ENCODE data around the gene BUD23. TPM values are rescaled to one million over a fixed set of nuclear protein-coding genes. Genes with fewer than 3 reads are reported as not detected.
A peak's percentile ranks its signal among the peaks of the same experiment; 100 is the strongest.
"Not testable (repeated sequence)": the region's sequence is repeated elsewhere in the genome, so short reads cannot be mapped to it uniquely, and the experiment has no call there.

The BUD23 gene
- total RNA-seq, 1 experiment from 2014 or later, result 204 TPM

DNA sequence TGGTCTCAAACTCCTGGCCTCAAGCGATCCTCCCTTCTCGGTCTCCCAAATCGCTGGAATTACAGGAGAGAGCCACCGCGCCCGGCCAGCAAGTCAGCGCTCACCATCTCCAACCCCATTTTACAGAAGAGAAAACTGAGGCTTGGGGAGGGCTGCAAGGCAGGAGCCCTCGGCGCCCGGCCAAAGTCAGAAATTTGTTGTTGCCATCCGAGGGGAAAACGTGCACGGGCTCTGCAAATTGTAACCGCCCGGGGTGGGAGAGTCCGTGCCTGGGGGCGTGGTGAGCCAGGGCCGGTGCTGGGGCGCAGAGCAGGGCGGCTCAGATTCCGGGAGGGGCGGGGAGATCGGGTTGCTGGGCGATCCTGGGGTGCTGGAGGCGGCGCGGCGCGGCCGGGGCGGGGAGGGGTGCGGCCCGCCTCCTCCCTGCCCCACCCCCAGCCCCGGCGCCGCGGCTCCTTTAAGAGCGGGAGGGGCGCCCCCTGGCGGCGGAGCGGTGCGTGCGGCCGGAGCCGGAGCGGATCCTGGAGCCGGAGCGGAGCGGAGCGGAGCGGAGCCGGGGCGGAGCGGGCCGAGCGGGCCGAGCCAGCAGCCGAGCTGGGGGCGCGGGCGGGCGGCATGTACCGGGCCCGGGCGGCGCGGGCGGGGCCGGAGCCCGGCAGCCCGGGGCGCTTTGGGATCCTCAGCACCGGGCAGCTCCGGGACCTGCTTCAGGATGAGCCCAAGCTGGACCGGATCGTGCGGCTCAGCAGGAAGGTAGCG is 15.9 kb upstream of the BUD23 start, which contains the start of gene VPS37D:
VPS37D (plus strand) TSS at position 488 of the 759 bp plus-strand sequence; CDS start at position 616, 128 bp downstream.
- DNase-seq (ENCODE audit: low spot score), result peak; percentile 86
- in situ Hi-C loops (cut with HindIII; ENCODE audit: low sequenced_read_pairs), result no loop called here

DNA sequence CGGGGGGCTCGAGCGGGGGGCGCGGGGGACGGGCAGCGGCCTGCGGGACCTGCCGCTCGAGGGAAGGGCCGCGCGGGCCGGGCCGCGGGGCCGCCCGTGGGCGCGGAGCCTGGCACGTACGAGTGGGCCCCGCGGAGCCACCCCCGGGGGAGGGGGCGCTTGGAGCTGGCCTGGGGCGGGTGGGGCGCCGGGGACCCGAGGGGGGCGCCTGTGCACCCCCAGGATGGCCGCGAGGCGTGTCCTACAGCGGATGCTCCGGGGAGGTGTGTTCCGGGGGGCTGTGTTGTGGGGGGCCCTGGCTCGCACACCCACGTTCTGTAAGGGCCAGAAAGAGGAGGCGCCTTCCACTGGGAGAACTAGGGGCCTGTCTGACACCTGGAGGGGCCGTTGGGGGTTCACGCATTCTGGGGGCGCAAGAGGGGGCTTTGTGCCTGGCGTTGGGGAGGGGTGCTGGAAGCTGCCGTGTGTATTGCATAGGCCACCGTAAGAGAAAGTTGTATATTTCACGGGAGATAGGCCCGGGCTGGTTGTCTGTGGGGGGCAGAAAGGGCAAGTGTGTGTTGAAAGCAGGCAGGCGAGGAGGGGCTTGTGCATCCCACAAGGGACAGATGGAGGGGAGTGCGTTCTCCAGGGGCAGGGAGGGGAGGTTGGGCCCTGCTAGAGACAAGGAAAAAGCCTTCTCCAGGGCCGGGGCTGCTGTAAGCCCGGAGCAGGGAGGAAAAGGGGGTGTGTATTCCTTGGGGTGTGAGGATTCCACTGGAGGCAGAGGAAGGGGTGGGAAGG is 15.1 kb upstream of the BUD23 start:
- in situ Hi-C loops (cut with HindIII; ENCODE audit: low sequenced_read_pairs), result no loop called here
- peak; percentile 32 for DNase-seq (ENCODE audit: low spot score)

DNA sequence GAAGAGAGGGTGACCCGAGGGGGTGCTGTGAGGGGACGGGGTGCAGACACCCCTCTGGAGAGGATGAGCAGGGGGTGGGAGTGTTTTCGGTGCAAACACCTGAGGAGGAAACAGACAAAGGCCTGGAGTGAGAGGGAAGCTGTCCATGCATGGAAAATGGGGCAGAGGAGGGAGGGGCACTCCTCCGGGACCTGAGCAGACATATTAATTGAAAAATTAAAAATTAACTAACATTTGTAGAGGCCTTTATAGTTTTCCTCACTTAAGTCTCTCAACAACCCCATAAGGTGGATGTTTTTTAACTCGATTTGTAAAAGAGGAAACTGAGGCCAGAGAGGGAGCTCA is 14.5 kb upstream of the BUD23 start:
- in situ Hi-C loops (cut with HindIII; ENCODE audit: low sequenced_read_pairs), result no loop called here
- no peak for DNase-seq (ENCODE audit: low spot score)

DNA sequence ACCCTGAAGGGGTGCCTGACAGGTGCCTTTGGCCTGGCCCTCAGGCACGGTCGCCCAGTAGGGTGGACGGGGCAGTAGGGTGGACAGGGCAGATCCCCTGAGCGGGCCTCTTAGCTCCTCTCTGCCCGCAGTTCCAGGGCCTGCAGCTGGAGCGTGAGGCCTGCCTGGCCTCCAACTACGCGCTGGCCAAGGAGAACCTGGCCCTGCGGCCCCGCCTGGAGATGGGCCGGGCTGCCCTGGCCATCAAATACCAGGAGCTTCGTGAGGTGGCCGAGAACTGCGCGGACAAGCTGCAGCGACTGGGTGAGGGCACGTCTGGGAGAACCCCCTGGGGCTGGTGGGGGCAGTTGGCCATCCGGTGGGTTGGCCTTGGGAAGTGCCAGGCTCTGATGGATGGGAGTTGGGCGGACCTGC is 14.1 kb upstream of the BUD23 start:
- DNase-seq (ENCODE audit: low spot score), result no peak
- in situ Hi-C loops (cut with HindIII; ENCODE audit: low sequenced_read_pairs), result no loop called here

DNA sequence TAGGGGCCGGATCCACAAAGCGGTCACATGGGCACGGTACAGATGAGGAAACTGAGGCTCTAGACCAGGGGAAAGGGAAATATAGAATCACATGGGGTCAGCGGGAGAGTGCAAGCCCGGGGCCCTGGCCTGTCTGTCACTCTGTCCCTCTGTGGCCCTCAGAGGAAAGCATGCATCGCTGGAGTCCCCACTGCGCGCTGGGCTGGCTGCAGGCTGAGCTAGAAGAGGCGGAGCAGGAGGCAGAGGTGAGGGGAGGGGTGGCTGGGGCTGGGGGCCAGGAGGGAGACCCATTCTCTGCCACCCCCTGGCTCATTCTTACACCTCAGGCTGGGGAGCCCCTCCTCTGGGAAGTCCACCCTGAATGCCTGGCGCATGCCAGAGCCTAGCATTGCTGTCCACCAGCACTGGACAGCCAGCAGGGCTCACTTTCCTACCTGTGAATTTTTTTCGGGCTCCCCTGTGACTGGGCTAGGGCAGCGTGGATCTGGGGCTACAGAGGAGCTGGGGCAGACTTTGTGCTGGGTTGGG is 13.5 kb upstream of the BUD23 start:
- no peak for DNase-seq (ENCODE audit: low spot score)
- in situ Hi-C loops (cut with HindIII; ENCODE audit: low sequenced_read_pairs), result no loop called here

DNA sequence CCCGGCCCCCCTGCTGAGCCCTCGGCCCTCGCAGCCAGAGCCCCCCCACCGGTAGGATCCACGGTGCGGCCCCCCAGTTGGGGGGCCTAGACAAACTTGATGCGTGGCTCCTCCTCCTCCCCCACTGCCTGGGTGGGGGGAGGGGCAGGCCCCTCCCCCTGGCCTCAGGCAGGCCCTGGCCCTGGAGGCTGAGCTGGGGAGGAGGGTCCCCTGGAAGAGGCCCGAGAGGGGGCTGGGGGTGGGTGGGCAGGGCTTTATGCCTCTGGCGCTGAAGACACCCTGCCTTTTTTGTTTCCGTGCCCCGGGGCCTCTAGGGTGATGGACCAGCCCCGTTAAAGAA is 12.1 kb upstream of the BUD23 start:
- in situ Hi-C loops (cut with HindIII; ENCODE audit: low sequenced_read_pairs), result no loop called here
- DNase-seq (ENCODE audit: low spot score), result no peak

DNA sequence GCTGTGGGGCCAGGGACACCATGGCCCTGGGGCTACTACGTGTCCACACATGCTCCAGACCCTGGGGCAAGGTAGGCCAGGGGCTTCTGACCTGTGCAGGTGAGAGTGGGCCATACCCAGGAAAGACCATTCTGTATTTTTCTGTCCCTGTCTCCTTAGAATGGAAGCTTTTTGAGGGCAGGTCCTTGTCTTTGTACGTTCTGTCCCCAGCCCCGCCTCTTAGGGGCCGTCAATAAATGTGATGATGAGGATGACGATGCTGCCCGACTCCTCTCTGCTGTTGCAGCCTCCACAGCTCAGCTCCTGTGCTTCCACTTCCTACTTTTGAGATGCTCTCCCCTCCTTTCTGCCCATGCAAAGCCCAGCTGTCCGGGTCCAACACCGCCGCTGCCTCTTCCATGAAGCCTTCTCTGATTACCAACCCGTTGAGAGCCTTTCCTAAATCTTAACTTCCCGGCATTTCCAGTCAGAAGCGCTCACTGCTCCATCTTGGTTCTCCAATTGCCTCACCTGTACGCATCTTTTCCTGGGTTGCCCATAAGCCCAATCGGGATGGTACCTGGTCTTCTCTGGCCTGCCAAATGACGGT is 11.4 kb upstream of the BUD23 start:
- in situ Hi-C loops (cut with HindIII; ENCODE audit: low sequenced_read_pairs), result no loop called here
- DNase-seq (ENCODE audit: low spot score), result no peak

DNA sequence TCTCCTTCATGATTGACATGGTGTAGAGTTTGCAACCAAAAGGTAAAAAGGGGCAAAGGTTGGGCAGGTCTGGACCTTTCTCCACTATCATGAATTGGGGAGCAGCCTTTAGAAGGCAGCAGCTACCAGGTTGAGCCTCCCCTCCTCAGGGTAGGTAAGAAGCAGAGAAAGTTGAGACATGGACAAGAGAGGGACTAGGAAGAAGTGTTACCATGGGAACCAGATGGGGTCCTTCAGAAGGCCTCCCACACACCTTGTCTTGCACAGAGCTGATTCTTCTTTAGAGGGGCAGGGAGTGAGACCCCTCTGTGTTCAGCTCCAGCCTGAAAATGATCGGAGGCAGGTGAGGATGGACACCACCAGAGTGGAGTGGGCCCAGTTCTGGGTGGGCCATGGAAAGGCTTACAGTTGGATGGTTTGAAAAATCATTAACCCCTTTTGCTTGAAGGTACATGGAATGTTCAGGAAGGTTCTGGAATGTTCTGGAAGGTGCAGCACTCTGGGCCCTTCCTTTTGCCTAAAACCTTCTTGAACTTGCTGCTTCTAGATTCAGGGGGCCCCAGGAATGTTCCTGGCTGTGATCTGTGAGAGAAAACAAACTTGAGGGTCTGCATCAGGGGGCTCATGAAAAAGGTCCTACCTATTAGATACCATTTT is 8.8 kb upstream of the BUD23 start:
- DNase-seq (ENCODE audit: low spot score), result no peak
- in situ Hi-C loops (cut with HindIII; ENCODE audit: low sequenced_read_pairs), result no loop called here

DNA sequence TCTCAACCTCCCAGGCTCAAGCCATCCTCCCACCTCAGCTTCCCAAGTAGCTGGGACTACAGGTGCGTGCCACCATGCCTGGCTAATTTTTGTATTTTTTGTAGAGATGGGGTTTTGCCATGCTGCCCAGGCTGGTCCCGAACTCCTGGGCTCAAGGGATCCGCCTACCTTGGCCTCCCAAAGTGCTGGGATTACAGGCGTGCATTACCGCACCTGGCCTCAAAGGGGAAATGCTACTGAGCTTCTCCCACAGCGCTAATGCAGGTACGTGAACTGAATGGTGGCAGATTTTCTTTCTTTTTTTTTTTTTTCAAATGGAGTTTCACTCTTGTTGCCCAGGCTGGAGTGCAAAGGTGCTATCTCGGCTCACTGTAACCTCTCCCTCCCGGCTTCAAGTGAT is 7.3 kb upstream of the BUD23 start:
- DNase-seq (ENCODE audit: low spot score); in situ Hi-C loops (cut with HindIII; ENCODE audit: low sequenced_read_pairs): not testable (repeated sequence)

DNA sequence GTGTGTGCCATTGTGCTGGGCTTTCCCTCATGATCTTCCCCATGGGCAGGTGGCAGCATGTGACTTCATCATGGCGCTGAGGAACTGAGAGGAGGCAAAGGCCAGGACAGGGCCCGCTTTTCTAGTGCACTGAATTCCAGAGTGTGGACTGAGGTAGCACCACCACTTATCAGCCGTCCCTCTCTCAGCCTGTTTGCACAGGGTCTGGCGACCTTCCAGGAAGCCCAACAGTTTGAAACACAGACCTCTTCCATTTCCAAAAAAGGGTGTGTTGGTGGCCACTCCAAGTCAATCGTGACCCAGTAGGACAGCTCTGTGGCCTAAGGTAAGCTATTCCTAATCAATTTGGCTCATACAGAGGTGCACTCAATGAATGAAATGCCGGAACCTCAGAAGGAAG is 4.5 kb upstream of the BUD23 start:
- in situ Hi-C loops (cut with HindIII; ENCODE audit: low sequenced_read_pairs), result no loop called here
- no peak for DNase-seq (ENCODE audit: low spot score)

DNA sequence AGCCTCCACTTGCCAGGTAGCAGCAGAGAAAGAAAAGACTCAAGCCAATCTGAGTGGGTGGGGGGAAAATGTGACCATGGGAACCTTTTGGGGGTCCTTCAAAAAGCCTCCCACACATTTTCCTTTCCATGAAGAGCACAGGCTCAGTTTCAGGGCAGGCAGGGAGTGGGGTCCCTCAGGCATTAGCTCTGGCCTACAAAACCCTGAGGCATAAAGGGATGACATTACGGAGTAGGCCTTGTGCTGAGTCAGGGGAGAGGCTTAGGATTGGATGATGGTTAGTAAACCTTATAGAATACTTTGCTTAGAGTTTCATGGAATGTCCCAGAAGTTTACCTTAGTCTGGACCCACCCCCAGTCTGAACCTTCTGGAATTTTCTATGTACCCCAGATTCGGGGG is 3.7 kb upstream of the BUD23 start:
- in situ Hi-C loops (cut with HindIII; ENCODE audit: low sequenced_read_pairs), result no loop called here
- no peak for DNase-seq (ENCODE audit: low spot score)

DNA sequence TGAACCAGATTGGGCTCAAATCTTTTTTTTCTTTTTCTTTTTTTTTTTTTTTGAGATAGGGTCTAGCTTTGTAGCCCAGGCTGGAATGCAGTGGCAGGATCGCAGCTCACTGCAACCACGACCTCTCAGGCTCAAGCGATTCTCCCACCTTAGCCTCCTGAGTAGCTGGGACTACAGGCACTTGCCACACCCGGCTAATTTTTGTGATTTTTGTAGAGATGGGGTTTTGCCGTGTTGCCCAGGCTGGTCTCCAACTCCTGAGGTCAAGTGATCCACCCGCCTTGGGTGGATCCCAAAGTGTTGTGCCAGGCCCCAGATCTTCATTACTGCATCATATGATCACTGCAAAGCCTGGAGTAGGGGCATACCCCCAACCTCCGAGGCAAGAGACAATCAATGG is 2.9 kb upstream of the BUD23 start:
- in situ Hi-C loops (cut with HindIII; ENCODE audit: low sequenced_read_pairs), result no loop called here
- DNase-seq (ENCODE audit: low spot score), result no peak

DNA sequence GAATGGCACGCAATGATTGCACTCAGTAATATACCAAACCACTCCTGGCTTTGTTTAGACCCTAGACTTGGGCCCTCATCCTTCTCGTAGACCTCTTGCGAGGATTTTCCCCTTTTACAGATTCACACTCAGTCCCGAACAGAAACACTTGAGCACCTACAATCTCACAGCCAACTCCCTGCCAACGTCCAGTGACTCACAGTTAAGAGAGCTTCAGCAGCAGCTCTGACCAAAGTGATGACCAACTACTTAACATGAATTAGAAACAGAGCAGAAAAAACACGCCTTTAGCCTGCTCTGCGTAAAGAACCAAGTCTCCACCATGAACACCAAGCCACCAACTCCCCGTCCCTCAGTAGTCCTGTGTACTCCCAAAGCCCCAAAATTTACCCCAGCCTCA is 2.4 kb upstream of the BUD23 start:
- in situ Hi-C loops (cut with HindIII; ENCODE audit: low sequenced_read_pairs), result no loop called here
- DNase-seq (ENCODE audit: low spot score), result no peak

DNA sequence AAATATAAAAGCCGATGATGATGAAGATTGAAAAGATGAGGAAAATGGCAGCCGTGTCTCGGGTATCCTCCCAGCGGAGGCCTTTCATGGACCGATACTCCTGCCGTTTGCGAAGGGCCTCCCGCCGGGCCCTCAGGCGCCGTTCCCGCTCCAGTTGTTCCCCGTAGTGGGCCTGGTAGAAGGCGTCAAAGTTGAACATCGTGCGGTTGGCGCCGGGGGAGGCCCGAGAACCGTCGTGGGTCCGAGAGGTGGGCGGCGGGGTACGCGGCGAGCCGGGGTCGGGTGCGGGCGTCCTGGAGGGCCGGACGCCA is 697 bp upstream of the BUD23 start:
- in situ Hi-C loops (cut with HindIII; ENCODE audit: low sequenced_read_pairs), result no loop called here
- no peak for DNase-seq (ENCODE audit: low spot score)

DNA sequence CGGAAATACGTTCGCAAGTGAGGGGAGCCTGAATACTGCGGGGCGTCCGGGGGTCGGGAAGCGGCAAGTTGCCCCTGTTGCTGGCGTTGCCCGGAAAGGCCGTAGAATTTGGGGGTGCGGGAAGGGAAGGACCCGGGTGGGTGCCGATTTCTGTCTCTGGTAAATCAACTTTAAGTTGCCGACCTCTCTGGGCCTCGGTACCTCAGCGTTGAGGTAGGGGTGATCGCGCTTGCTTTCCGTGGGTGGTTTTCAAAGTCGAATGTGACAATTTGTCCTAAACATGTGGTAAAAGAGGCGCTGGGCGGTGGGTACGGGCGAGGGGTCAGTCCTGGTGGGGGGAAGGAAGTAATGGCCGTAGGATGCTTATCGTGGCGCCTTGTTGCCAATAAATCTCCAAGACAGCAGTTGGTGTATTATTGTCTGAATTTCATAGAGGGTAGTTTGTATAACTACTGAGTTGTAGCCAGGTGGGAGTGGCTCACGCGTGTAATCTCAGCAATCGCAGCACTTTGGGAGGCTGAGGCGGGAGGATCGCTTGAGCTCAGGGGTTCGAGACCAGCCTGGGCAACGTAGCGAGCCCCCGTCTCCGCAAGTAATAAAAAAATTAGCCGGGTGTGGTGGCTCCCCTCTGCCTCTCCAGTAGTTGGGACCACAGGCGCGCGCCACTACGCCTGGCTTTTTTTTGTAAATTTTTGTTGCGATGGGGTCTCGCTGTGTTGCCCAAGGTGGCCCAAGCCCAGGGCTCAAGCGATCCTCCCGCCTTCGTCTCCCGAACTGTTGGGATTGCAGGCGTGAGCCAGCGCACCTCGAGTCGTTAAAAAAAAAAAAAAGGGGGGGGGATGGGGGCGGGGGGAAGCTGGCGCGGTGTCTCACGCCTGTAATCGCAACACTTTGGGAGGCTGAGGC is 644 bp downstream of the BUD23 start:
- in situ Hi-C loops (cut with HindIII; ENCODE audit: low sequenced_read_pairs), result no loop called here
- DNase-seq (ENCODE audit: low spot score), result no peak

DNA sequence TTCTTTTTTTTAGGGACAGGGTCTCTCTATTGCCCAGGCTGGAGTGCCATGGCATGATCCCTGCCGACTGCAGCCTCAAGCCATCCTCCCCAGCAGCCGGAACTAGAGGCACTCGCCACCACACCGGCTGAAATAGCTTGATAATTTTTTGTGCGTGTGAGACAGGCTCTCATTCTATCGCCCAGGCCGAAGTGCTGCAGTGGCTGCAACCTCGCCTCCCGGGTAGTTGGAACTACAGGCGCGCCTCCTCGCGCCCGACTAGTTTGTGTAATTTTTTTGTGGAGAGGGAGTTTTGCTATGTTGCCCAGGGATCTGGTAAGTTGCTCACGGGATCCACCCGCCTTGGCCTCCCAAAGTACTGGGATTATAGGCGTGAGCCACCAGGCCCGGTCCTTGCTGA is 1.9 kb downstream of the BUD23 start:
- in situ Hi-C loops (cut with HindIII; ENCODE audit: low sequenced_read_pairs), result no loop called here

DNA sequence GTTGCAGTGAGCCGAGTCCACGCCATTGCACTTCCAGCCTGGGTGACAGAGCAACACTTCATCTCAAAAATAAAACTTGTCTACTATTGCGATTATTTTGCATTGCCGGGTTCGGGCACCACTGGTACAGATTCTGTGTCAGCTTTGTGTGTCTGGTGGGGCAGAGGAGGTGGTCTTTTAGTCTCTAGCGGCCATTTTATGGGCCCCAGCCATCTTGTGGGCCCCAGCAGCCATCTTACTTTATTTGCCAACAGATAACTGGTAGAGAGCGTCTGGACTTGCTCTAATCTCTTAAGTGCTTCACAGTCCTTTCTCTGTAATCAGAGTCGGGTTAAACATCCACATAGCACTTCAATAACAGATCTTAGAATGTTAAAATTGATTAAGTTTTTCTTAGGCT is 4.9 kb downstream of the BUD23 start:
- no peak for DNase-seq (ENCODE audit: low spot score)
- in situ Hi-C loops (cut with HindIII; ENCODE audit: low sequenced_read_pairs), result no loop called here

More for the DNA sequence above, 1.9 kb downstream of the BUD23 start:
- no peak for DNase-seq (ENCODE audit: low spot score)

DNA sequence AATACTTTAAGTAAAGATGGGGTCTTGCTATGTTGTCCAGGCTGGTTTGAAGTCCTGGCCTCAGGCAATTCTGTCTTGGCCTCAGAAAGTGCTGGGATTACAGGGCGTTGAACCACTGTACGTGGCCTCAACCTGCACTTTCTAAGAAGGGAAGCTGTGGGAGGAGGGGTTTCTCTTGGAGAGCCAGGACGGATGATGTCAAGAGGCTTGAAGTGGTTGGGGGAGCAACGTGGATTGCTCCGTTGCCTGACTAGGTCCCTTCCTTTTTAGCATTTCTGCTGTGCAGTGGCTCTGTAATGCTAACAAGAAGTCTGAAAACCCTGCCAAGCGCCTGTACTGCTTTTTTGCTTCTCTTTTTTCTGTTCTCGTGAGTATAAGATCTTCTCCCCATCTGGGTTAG is 7.2 kb downstream of the BUD23 start:
- in situ Hi-C loops (cut with HindIII; ENCODE audit: low sequenced_read_pairs), result no loop called here
- DNase-seq (ENCODE audit: low spot score), result no peak

DNA sequence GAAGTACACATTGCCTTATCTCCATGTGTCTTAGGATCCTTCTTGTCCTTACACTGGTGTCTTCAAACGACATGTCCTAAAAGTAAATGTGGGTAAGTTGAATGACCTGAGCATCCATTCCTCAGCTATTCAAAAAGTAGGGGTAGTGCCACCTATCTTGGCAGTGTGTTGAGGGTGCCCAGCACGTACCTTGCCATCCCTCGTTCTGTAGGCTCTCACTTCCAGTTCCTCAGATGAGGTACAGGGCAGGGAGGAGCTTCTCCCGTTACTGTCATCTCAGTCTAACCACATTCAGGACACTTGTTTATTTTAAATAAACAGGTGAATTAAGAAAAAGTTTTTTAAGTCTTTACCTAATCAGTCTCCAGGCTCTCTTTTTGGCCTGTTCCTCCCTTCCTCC is 13.0 kb downstream of the BUD23 start:
- in situ Hi-C loops (cut with HindIII; ENCODE audit: low sequenced_read_pairs), result no loop called here
- DNase-seq (ENCODE audit: low spot score), result no peak
